Lung (tissue), 12 donors: Measurements from ENCODE around the gene SRCAP. TPM values are rescaled to one million over a fixed set of nuclear protein-coding genes. Genes with fewer than 3 reads are reported as not detected.

Experiments used
- ATAC-seq: fragments of 200-7000 bp; cut with Tn5 transposase; one replicate; pipeline ENCODE4 v1.9.1; 2020; ENCODE audit warnings: moderate number of reproducible peaks; ENCODE audit not compliant: insufficient read depth, low FRiP score
- DNase-seq, 3 donors: peaks; one replicate each; pipeline ENCODE4 v3.0.0-alpha.2; 2013 to 2017
- H3K27ac ChIP-seq, 2 donors: one replicate each; pipeline ENCODE4 v1.5.1; 2013; ENCODE audit warnings: mild to moderate bottlenecking in 2 of 2, moderate library complexity in 2 of 2, control low read depth in 1 of 2, inconsistent platforms in 1 of 2, low read depth in 1 of 2, low read length in 1 of 2
- H3K27me3 ChIP-seq, 3 donors: one replicate each; pipeline ENCODE4 v1.5.1; 2013; ENCODE audit warnings: low read length in 2 of 3; ENCODE audit not compliant: control insufficient read depth in 3 of 3, insufficient read depth in 3 of 3
- H3K36me3 ChIP-seq, 4 donors: one replicate each; pipeline ENCODE4 v1.5.1; 2013; ENCODE audit warnings: low read length in 4 of 4, mild to moderate bottlenecking in 1 of 4, moderate library complexity in 1 of 4; ENCODE audit not compliant: control insufficient read depth in 4 of 4, insufficient read depth in 4 of 4
- H3K4me1 ChIP-seq, 5 donors: one replicate each; pipeline ENCODE4 v1.5.1; 2013; ENCODE audit warnings: low read length in 5 of 5, mild to moderate bottlenecking in 2 of 5, moderate library complexity in 1 of 5; ENCODE audit not compliant: control insufficient read depth in 5 of 5, insufficient read depth in 5 of 5
- H3K4me3 ChIP-seq: one replicate; pipeline ENCODE4 v1.5.1; 2013; ENCODE audit warnings: mild to moderate bottlenecking, control low read depth, moderate library complexity
- H3K9ac ChIP-seq, 2 donors: one replicate each; pipeline ENCODE4 v1.5.1; 2013; ENCODE audit warnings: low read length in 2 of 2, control low read depth in 1 of 2; ENCODE audit not compliant: insufficient read depth in 1 of 2
- H3K9me3 ChIP-seq, 4 donors: one replicate each; pipeline ENCODE4 v1.5.1; 2013; ENCODE audit warnings: low read length in 3 of 4, mild to moderate bottlenecking in 1 of 4, moderate library complexity in 1 of 4; ENCODE audit not compliant: control insufficient read depth in 4 of 4, insufficient read depth in 3 of 4
- WGBS, 2 donors: extraction: QIAGEN DNeasy Blood & Tissue Kit; methylation state at CpG; one replicate each; pipeline ENCODE4 v1.1.7; 2013; 5-methylcytosine and 5-hydroxymethylcytosine counted together
- polyA plus RNA-seq, 2 donors: library from polyadenylated mRNA; stranded (reverse); fragments of 200-250 nt; gene quantifications; one replicate each; pipeline ENCODE4 v1.2.1, GENCODE V29; 2013
- total RNA-seq, 2 donors: library from RNA; depleted of rRNA in 1 of 2; stranded (reverse); fragments of >200 nt in 1 of 2; gene quantifications; one replicate each; pipeline ENCODE4 v1.2.1, GENCODE V29; 2014 to 2021
- TF ChIP-seq, protein P1 (sequence below): IDR thresholded peaks from 2 replicates; pipeline ENCODE4 v1.5.1; 2012; ENCODE audit warnings: mild to moderate bottlenecking; ENCODE audit errors: control extremely low read depth, extremely low read depth
- donor health status: control.
- donor health status: control.
- donor health status: Bipolar disorder and iron deficiency.
- donor health status: healthy.
- donor health status: DM: yes; HTN: yes; CAD: no.

The SRCAP gene
- total and polyA plus RNA-seq, 4 donors = 13.4 to 61.0 (median 31.3) TPM

DNA sequence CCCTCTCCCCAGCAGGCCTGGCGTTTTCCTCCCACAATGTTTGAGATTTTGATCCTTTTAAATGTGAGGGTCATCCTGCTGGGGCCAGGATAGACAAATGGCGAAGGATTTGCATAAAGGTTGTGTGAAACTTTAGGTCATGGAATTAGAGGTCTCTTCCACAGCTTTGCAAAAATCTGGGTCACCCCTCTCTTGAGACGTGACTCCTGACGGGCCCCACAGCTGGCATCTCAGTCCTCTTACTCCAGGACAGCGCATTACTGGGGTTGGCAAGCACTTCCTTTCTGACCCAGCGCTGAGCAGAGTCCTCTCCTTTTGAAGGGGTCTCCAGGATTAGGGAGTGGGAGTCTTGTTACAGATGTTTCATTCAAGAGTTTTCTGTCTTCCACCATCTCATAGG lies 80.6 kb downstream of the SRCAP start:
- no peak for ATAC-seq
- WGBS, 2 donors = 72 to 84% methylated on average over 6 of the region's 6 CpGs
- Histone ChIP-seq H3K36me3 (peaks cover 9 to 34% (median 14%) of the 10 kb centered on the region in 4 donors), H3K4me3 (no peak overlapping the region), H3K9ac (no peak overlapping the region), H3K27ac (no peak overlapping the region), H3K4me1 (peaks cover 0 to 11% (median 2%) of the 10 kb centered on the region in 5 donors), H3K9me3 (no peaks in the 10 kb centered on the region), H3K27me3 (no peaks in the 10 kb centered on the region)
- DNase-seq = no peak
- TF ChIP-seq, protein P1, sequence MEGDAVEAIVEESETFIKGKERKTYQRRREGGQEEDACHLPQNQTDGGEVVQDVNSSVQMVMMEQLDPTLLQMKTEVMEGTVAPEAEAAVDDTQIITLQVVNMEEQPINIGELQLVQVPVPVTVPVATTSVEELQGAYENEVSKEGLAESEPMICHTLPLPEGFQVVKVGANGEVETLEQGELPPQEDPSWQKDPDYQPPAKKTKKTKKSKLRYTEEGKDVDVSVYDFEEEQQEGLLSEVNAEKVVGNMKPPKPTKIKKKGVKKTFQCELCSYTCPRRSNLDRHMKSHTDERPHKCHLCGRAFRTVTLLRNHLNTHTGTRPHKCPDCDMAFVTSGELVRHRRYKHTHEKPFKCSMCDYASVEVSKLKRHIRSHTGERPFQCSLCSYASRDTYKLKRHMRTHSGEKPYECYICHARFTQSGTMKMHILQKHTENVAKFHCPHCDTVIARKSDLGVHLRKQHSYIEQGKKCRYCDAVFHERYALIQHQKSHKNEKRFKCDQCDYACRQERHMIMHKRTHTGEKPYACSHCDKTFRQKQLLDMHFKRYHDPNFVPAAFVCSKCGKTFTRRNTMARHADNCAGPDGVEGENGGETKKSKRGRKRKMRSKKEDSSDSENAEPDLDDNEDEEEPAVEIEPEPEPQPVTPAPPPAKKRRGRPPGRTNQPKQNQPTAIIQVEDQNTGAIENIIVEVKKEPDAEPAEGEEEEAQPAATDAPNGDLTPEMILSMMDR = no peak

DNA sequence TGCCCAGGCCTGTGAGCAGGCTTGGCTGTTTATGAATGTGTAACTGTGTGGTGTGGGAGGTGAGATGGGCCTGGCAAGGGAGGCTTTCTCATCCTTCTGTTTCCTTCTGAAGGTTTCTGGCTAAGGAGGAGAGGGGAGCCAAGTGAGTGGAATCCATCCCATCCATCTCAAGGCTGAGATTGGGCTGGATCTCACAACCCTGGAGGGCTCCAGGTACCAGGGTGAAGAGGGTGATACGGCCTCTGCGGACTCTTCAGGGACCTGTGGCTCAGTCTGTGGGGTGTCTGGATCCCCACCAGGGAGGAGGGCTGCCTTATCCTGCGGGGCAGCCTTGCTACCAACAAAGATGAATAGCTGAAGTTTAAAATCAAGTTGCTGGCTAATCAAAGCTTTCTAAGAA lies 81.0 kb downstream of the SRCAP start:
- H3K9ac ChIP-seq = no peak overlapping the region
- H3K36me3 ChIP-seq = peaks cover 9 to 34% (median 17%) of the 10 kb centered on the region in 4 donors
- no peaks in the 10 kb centered on the region for H3K9me3 ChIP-seq
- 79 to 93% methylated on average over 3 of the region's 3 CpGs for WGBS, 2 donors
- no peak overlapping the region for H3K27ac ChIP-seq
- no peak for DNase-seq
- H3K27me3 ChIP-seq = no peaks in the 10 kb centered on the region
- no peak overlapping the region for H3K4me3 ChIP-seq
- TF ChIP-seq, protein P1 = no peak
- no peak for ATAC-seq
- peaks cover 0 to 7% (median 2%) of the 10 kb centered on the region in 5 donors for H3K4me1 ChIP-seq

DNA sequence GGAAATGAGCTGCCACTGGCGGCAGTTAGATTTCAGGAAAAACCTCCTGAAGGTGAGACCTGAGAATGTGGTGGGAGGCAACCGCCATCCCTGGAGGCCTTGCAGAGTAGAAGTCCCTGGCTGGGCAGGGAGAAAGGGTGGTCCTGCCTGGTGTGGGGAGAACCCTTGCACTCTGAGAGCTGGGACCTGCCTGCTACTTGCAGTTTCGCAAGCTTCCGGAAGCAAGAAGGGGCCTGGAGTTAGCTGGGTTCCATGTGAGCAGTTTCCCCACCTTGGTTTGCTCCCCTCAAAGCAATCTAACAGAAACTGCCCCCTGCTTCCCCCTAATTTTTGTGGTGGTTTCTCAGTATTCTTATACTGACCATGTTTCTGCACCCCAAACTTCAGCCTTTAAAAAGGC lies 81.6 kb downstream of the SRCAP start:
- WGBS, 2 donors = 21 to 85% methylated on average over 4 of the region's 4 CpGs
- TF ChIP-seq, protein P1 = no peak
- H3K9ac ChIP-seq = no peak overlapping the region
- DNase-seq (no peak), ATAC-seq (no peak)
- no peak overlapping the region for H3K4me3 ChIP-seq
- H3K9me3 ChIP-seq = no peaks in the 10 kb centered on the region
- H3K36me3 ChIP-seq = peaks cover 9 to 34% (median 19%) of the 10 kb centered on the region in 4 donors
- H3K27ac ChIP-seq = no peak overlapping the region
- no peaks in the 10 kb centered on the region for H3K27me3 ChIP-seq
- H3K4me1 ChIP-seq = peaks cover 0 to 5% (median 2%) of the 10 kb centered on the region in 5 donors
